Stimulated activated CD4-positive, alpha-beta T cell treated with anti-CD3 and anti-CD28 coated beads, Interleukin-4, amount 100 ng/mL, for 1 hour (primary cell): Measurements from ENCODE around the gene CAPNS1.
"Not testable (repeated sequence)": the region's sequence is repeated elsewhere in the genome, so short reads cannot be mapped to it uniquely, and the experiment has no call there.

Experiments used
- DNase-seq: peaks from one replicate; pipeline ENCODE4 v3.0.0-alpha.2; 2020

CAPNS1 gene

DNA sequence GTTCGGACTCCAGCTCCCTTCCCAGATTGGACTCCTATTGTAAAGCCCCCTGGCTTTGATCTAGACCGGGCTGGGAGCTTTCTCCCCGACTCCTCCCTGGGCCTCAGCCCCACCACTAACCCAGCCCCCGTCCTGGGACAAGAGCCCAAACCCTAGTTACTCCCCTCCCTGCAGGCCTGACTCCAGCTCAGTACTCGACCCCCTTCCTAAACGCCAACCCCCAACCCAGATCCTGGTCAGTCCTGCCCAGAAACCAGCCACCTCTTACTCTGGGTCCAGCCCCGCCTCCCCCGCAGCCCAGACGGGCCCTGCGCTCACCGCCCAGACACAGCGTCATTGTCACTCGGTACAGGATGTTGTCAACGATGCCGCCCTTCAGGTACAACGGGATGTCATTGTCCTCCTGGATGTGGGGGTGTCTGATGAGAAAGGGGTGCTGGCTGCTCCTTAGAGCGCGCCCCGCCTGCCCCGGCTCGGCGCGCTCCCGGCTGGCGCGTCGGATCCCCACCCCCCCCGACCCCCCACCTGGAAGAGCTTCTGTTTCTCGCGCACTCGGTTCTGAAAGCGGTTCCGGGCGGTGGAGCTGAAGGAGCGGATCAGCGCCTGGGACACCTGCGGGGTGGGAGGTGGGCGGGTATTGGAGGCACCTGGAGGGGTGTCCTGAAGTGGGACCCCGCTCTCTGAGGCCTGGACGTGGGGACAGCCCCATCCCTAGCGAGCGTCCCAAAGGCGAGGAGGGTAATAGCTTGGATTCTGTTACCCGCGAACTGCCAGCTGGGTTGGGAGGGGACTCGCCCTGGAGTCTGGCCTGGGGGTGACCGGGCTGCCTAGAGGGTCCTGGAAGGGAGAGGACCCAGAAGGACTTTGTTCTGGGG is 11.5 kb downstream of the CAPNS1 start:
- DNase-seq = no peak

DNA sequence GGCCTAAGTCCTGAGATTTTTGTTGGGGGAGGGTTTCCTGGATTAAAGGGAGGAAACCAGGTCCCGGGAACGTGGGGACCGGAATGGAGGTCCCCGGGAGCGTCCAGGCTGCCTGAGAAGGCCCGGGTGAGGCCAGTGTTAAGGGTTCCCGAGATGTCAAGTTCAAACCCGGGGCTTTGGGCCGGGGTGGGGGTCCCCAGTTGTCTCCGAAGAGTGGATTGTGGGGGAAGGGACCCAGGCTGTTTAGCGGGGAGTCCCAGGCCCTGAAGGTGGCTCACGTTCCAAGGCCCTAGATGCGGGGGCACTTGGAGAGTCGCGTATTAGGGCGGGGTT is 12.1 kb downstream of the CAPNS1 start:
- no peak for DNase-seq

- DNase-seq = no peak
These were observed 12.7 kb downstream of the CAPNS1 start, which contains the start of gene COX7A1 for GRCh38 chr19:36152352-36153091. Gene COX7A1, minus strand, starts transcription at chr19:36152447. Its CDS starts 40 bp downstream, at chr19:36152407.

DNA sequence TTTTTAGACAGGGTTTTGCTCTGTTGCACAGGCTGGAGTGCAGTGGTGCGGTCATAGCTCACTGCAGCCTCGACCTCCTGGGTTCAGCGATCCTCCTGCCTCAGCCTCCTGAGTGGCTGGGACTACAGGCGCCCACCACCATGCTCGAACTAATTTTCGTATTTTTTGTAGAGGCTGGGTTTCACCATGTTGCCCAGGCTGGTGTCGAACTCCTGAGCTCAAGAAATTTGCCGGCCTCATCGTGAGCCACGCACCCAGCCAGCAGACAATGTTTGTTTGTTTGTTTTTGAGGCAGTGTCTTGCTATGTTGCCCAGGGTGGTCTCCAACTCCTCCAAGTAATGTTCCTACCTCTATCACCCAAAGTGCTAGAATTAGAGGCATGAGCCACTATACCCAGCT is 13.3 kb downstream of the CAPNS1 start:
- no peak for DNase-seq

- no peak for DNase-seq
These were observed 21.1 kb downstream of the CAPNS1 start for GRCh38 chr19:36160821-36161596.

GRCh38 chr19:36163813-36164212 is 23.9 kb downstream of the CAPNS1 start:
- DNase-seq = no peak

DNA sequence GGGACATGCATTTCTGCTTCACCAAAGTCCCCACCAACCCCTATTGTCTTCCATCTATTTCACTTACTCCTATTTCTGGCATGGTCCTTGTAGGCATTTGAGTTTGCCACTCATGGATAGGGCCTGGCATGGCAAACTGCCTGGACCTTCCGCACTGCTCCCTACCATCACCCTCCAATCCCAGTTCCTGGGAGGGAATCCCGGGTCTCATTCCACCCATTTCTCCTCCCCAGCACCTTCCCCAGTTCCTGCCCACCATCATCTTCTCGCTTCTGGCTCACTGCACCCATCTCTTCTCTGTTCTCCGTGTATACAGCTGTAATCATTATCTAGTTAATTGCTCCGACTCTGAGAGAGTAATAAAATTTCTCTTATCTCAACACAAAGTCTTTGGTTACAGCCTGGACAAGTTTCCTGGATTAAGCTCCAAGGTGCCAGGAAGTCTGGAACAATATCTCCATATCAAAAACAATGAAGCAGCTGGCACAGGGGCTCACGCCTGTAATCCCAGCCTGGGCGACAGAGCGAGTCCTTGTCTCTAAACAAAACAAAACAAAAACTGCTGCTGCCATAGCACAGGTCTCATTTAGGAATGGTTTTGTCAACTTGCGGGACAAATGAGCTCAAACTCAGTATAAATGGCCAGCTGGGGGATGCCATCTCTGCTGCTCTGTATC is 29.4 kb downstream of the CAPNS1 start:
- DNase-seq = no peak

- no peak for DNase-seq
These were observed 33.0 kb downstream of the CAPNS1 start for GRCh38 chr19:36172852-36173251.

DNA sequence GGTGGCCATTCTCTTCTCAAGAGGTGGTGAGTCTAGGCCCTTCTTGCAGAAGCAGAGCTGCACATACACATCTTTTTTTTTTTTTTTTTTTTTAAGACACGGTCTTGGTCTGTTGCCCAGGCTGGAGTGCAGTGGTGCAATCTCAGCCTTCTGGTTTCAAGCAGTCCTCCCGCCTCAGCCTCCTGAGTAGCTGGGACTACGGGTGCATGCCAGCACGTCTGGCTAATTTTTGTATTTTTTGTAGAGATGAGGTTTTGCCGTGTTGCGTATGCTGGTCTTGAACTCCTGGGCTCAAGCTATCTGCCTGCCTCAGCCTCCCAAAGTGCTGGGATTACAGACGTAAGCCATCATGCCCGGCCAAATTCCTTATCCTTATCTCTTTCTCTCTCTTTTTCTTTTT is 34.0 kb downstream of the CAPNS1 start:
- DNase-seq = not testable (repeated sequence)

- not testable (repeated sequence) for DNase-seq
These were observed 39.2 kb downstream of the CAPNS1 start for GRCh38 chr19:36179077-36179476.

DNA sequence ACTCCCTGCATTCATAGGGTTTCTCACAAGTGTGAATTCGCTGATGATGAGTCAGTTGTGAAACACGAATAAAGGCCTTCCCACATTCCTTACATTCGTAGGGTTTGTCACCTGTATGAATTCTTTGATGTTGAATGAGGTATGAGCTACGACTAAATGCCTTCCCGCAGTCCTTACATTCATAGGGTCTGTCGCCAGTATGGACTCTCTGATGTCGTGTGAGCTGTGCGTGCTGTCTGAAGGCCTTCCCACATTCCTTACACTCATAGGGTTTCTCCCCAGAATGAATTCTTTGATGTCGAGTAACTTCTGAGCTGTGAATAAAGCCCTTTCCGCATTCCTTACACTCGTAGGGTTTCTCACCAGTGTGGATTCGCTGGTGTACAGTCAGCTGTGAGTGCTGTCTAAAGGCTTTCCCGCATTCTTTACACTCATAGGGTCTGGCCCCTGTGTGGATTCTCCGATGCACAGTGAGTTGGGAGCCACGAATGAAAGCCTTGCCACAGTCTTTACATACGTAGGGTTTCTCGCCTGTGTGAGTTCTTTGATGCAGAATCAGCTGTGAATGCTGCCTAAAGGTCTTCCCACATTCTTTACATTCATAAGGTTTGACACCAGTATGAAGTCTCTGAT is 42.9 kb downstream of the CAPNS1 start:
- no peak for DNase-seq

DNA sequence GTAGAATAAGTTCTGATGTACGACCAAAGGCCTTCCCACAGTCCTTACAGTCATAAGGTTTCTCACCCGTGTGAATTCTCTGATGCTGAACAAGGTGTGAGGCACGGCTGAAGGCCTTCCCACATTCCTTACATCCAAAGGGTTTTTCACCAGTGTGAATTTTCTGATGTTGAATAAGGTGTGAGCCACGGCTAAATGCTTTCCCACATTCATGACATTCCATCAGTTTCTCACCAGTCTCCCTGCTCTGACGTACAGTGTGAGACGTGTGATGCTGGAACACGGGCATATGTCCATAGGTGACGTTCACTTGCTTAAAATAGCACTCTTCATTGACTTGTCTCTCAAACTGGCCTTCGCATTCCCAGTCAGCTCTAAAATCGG is 43.4 kb downstream of the CAPNS1 start:
- no peak for DNase-seq

DNA sequence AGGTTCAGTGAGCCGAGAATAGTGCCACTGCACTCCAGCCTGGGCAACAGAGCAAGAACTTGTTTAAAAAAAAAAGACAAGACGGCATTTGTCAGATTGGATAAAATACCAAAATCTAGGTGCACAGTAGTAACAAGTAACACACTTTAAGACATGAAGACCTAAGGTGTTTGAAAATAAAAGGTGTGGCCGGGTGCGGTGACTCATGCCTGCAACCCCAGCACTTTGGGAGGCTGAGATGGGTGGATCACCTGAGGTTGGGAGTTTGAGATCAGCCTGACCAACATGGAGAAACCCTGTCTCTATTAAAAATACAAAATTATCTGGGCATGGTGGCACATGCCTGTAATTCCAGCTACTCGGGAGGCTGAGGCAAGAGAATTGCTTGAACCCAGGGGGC is 46.9 kb downstream of the CAPNS1 start:
- DNase-seq = not testable (repeated sequence)

- no peak for DNase-seq
These were observed 56.4 kb downstream of the CAPNS1 start for GRCh38 chr19:36196249-36196648.

- no peak for DNase-seq
These were observed 58.3 kb downstream of the CAPNS1 start for GRCh38 chr19:36198119-36198518.
